HuH-7.5 (cell line): ENCODE measurements around the gene STH.

Experiments used
- DNase-seq: peaks from one replicate; pipeline ENCODE4 v3.0.0; 2011; ENCODE audit warnings: low spot score

Gene STH

DNA sequence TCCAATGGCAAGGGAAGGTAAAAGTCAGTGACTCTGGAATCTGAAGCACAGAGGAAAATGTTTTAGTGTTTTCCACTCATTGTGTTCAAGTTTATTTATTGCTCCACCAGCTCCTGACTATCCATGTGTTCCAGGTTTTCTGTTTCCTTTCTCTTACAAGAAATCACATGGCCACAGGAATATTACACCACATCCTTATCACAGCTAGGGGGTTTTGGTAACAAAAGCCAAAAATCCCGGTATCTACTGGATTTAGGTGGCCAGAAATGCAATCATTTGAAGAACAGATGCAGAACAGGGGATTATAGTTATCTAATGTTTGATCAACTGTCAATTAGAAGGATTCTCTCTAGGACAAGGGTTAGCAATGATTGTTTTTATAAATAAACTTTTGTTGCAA lies 47.9 kb downstream of the STH start:
- DNase-seq: no peak

DNA sequence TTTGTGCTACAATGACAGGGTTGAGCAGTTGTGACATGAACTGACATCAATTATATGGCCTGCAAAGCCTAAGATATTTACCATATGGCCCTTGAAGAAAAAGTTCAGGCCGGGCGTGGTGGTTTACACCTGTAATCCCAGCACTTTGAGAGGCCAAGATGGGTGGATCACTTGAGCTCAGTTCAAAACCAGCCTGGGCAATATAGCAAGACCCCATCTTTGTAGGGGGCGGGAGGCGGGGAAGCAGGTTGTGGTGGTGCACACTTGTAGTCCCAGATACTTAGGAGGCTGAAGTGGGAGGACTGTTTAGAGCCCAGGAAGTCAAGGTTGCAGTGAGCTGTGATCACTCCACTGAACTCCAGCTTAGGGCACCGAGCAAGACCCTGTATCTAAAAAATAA lies 48.3 kb downstream of the STH start:
- DNase-seq: no peak

DNA sequence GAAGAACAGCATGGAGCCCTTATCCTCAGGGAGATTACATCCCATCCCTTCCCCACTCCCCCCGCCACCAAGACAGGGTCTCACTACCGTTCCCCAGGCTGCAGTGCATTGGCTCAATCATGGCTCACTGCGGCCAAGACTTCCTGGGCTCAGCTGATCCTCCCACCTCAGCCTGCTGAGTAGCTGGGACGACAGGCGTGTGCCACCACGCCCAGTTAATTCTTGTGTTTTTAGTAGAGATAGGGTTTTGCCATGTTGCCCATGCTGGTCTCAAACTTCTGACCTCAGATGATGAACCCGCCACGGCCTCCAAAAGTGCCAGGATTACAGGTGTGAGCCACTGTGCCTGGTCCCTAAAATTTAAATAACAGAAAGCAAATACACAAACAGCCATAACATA lies 48.8 kb downstream of the STH start:
- DNase-seq: no peak
